HFFc6 (cell line): ENCODE measurements around the gene CCL13. TPM values are rescaled to one million over a fixed set of nuclear protein-coding genes. Genes with fewer than 3 reads are reported as not detected.

Experiments used
- DNase-seq: peaks from one replicate; pipeline ENCODE4 v3.0.0-alpha.2; 2018
- H3K27ac Mint-ChIP-seq: 2 replicates; pipeline ENCODE4 v1.8.0; 2020; ENCODE audit warnings: mild to moderate bottlenecking, mixed read lengths
- H3K27me3 Mint-ChIP-seq: 2 replicates; pipeline ENCODE4 v1.8.0; 2021; ENCODE audit warnings: mild to moderate bottlenecking, moderate library complexity, mixed read lengths; ENCODE audit not compliant: insufficient read depth
- H3K36me3 Mint-ChIP-seq: 2 replicates; pipeline ENCODE4 v1.8.0; 2021; ENCODE audit warnings: low read depth, mixed read lengths
- H3K4me1 Mint-ChIP-seq: 2 replicates; pipeline ENCODE4 v1.8.0; 2020; ENCODE audit warnings: low read depth, mixed read lengths
- H3K4me3 Mint-ChIP-seq: 2 replicates; pipeline ENCODE4 v1.8.0; 2020; ENCODE audit warnings: mild to moderate bottlenecking, moderate library complexity, mixed read lengths
- H3K9me3 Mint-ChIP-seq: 2 replicates; pipeline ENCODE4 v1.8.0; 2020; ENCODE audit warnings: mild to moderate bottlenecking, mixed read lengths
- CTCF ChIP-seq: fragments of 200-600 bp; sonication (generic); IDR thresholded peaks from 2 replicates; pipeline ENCODE4 v1.5.0; 2021; ENCODE audit warnings: antibody characterized with exemption, mild to moderate bottlenecking
- total RNA-seq, 6 experiments: library from RNA; stranded (reverse); fragmentation: NEBNext Ultra II Directional; extraction: Animal tissue kit (Norgen Biotek cat#: 25700); gene quantifications; 2 replicates in 1 of 6; 3 replicates in 5 of 6; pipeline ENCODE4 v1.2.3, GENCODE V29; 2021

The CCL13 gene
- total RNA-seq, 6 experiments from 2014 or later = not detected

- H3K9me3 Mint-ChIP-seq = no peaks in the 10 kb centered on the region
- no peak for TF ChIP-seq CTCF
- H3K36me3 Mint-ChIP-seq = no peaks in the 10 kb centered on the region
- no peak for DNase-seq
- H3K27ac Mint-ChIP-seq = no peak overlapping the region
- H3K4me1 Mint-ChIP-seq = peaks cover 12% of the 10 kb centered on the region; the same call in 1 of the 2 replicates
- H3K27me3 Mint-ChIP-seq = peaks cover 14% of the 10 kb centered on the region
- no peak overlapping the region for H3K4me3 Mint-ChIP-seq
These were observed 13.3 kb downstream of the CCL13 start for GRCh38 chr17:34369571-34369970.

- Mint-ChIP-seq H3K27me3 (peaks cover 7% of the 10 kb centered on the region), H3K9me3 (no peaks in the 10 kb centered on the region), H3K4me3 (no peak overlapping the region), H3K36me3 (no peaks in the 10 kb centered on the region), H3K27ac (no peak overlapping the region), H3K4me1 (peaks cover 12% of the 10 kb centered on the region; the same call in 1 of the 2 replicates)
- no peak for DNase-seq
- no peak for TF ChIP-seq CTCF
These were observed 14.2 kb downstream of the CCL13 start for GRCh38 chr17:34370376-34370996.

GRCh38 chr17:34370997-34371395 lies 14.7 kb downstream of the CCL13 start:
- Mint-ChIP-seq H3K4me3 (no peak overlapping the region), H3K27me3 (peaks cover 7% of the 10 kb centered on the region), H3K4me1 (peaks cover 12% of the 10 kb centered on the region; the same call in 1 of the 2 replicates), H3K27ac (no peak overlapping the region; the same call in 1 of the 2 replicates), H3K36me3 (no peaks in the 10 kb centered on the region), H3K9me3 (no peaks in the 10 kb centered on the region)
- no peak for TF ChIP-seq CTCF
- DNase-seq = peak; percentile 61

- Mint-ChIP-seq H3K27ac (no peak overlapping the region), H3K36me3 (no peaks in the 10 kb centered on the region), H3K4me1 (peaks cover 12% of the 10 kb centered on the region; the same call in 1 of the 2 replicates), H3K4me3 (no peak overlapping the region), H3K27me3 (peaks cover 8% of the 10 kb centered on the region), H3K9me3 (no peaks in the 10 kb centered on the region)
- TF ChIP-seq CTCF = no peak
- DNase-seq = no peak
These were observed 15.3 kb downstream of the CCL13 start for GRCh38 chr17:34371405-34372100.

GRCh38 chr17:34374457-34374856 lies 18.2 kb downstream of the CCL13 start:
- Mint-ChIP-seq H3K36me3 (no peaks in the 10 kb centered on the region), H3K27me3 (peaks cover 6% of the 10 kb centered on the region), H3K9me3 (no peaks in the 10 kb centered on the region), H3K27ac (no peak overlapping the region), H3K4me3 (no peak overlapping the region), H3K4me1 (peaks cover 12% of the 10 kb centered on the region; the same call in 1 of the 2 replicates)
- DNase-seq = no peak
- TF ChIP-seq CTCF = no peak
